Tibial nerve (tissue), 4 donors: ENCODE data around the gene BOLA2B. TPM values are rescaled to one million over a fixed set of nuclear protein-coding genes. Genes with fewer than 3 reads are reported as not detected.

Source experiments
- DNase-seq, 2 donors: peaks; one replicate each; pipeline ENCODE4 v3.0.0-alpha.2; 2019; ENCODE audit warnings: low spot score in 2 of 2
- H3K27ac ChIP-seq, 4 donors: fragments of 200-600 bp; sonication (generic) in 3 of 4; one replicate each; pipeline ENCODE4 v1.5.1; 2017 to 2019; ENCODE audit warnings: mild to moderate bottlenecking in 1 of 4
- H3K27me3 ChIP-seq, 2 donors: fragments of 200-600 bp; sonication (generic) in 1 of 2; one replicate each; pipeline versions ENCODE4 v1.5.1 to v1.6.0; 2017 to 2019
- H3K36me3 ChIP-seq, 3 donors: fragments of 200-600 bp; sonication (generic); one replicate each; pipeline ENCODE4 v1.5.1; 2018 to 2019
- H3K4me1 ChIP-seq, 4 donors: fragments of 200-600 bp; sonication (generic) in 3 of 4; one replicate each; pipeline ENCODE4 v1.5.1; 2017 to 2019
- H3K4me3 ChIP-seq, 4 donors: fragments of 200-600 bp; sonication (generic) in 3 of 4; one replicate each; pipeline ENCODE4 v1.5.1; 2017 to 2019; ENCODE audit warnings: mild to moderate bottlenecking in 1 of 4, moderate library complexity in 1 of 4
- H3K9me3 ChIP-seq, 4 donors: fragments of 200-600 bp; sonication (generic) in 3 of 4; one replicate each; pipeline ENCODE4 v1.5.1; 2017 to 2019
- EP300 ChIP-seq, 2 donors: sonication (generic); formaldehyde crosslinking; IDR thresholded peaks; one replicate each; pipeline ENCODE4 v1.6.1; 2017; ENCODE audit warnings: antibody characterized with exemption in 2 of 2, mild to moderate bottlenecking in 1 of 2
- POLR2A ChIP-seq, 2 donors: fragments of 450-650 bp; IDR thresholded peaks; one replicate each; pipeline ENCODE4 v1.6.1; 2017; ENCODE audit warnings: antibody characterized with exemption in 2 of 2, mild to moderate bottlenecking in 2 of 2, moderate library complexity in 2 of 2
- WGBS, 2 donors: methylation state at CpG; one replicate each; pipeline ENCODE4 v1.1.5; 2018; 5-methylcytosine and 5-hydroxymethylcytosine counted together
- total RNA-seq, 4 donors: library from RNA; depleted of rRNA; stranded (reverse); fragments of >200 nt; gene quantifications; one replicate each; pipeline ENCODE4 v1.1.0, GENCODE V29; 2016
- TF ChIP-seq, protein P1 (sequence below), 5 experiments: fragments of 200-600 bp in 3 of 5; fragments of 450-650 bp in 2 of 5; sonication (generic) in 3 of 5; IDR thresholded peaks; one replicate each; pipeline ENCODE4 v1.5.1; 2016 to 2019; ENCODE audit warnings: antibody characterized with exemption in 5 of 5, mild to moderate bottlenecking in 3 of 5, moderate library complexity in 2 of 5

BOLA2B gene
- total RNA-seq, 4 donors from 2014 or later, result 218 to 491 (median 322) TPM

GRCh38 chr16:30166202-30166902, 27.1 kb downstream of the BOLA2B start:
- TF ChIP-seq EP300 (IDR thresholded peaks at IDR 0.05) (peak in 1 of 2 donors; percentile 28), POLR2A (IDR thresholded peaks at IDR 0.05) (no peak)
- TF ChIP-seq, protein P1, sequence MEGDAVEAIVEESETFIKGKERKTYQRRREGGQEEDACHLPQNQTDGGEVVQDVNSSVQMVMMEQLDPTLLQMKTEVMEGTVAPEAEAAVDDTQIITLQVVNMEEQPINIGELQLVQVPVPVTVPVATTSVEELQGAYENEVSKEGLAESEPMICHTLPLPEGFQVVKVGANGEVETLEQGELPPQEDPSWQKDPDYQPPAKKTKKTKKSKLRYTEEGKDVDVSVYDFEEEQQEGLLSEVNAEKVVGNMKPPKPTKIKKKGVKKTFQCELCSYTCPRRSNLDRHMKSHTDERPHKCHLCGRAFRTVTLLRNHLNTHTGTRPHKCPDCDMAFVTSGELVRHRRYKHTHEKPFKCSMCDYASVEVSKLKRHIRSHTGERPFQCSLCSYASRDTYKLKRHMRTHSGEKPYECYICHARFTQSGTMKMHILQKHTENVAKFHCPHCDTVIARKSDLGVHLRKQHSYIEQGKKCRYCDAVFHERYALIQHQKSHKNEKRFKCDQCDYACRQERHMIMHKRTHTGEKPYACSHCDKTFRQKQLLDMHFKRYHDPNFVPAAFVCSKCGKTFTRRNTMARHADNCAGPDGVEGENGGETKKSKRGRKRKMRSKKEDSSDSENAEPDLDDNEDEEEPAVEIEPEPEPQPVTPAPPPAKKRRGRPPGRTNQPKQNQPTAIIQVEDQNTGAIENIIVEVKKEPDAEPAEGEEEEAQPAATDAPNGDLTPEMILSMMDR (IDR thresholded peaks at IDR 0.05), result no peak
- Histone ChIP-seq H3K9me3 (no peaks in the 10 kb centered on the region), H3K27ac (no peak overlapping the region), H3K4me1 (no peaks in the 10 kb centered on the region), H3K27me3 (no peaks in the 10 kb centered on the region), H3K4me3 (no peak overlapping the region), H3K36me3 (no peaks in the 10 kb centered on the region)
- WGBS, 2 donors, result 87% methylated on average over 11 of the region's 11 CpGs
- DNase-seq, result no peak

DNA sequence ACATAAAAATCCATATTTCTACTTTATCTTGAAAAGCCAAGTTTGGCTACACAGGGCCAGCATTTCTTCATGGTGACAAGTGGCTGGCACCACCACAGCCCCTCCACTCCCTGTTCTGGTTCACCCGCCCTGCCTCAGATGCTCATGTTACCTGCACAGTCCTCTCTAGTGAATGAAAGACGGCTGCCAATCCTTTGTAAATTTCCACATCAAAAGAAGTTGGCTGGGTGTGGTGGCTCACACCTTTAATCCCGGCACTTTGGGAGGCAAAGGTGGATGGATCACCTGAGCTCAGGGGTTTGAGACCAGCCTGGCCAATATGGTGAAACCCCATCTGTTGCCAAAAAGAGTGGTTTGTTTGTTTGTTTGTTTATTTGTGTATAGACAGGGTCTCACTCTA, 29.9 kb downstream of the BOLA2B start:
- WGBS, 2 donors, result 78 to 83% methylated on average over 3 of the region's 3 CpGs

DNA sequence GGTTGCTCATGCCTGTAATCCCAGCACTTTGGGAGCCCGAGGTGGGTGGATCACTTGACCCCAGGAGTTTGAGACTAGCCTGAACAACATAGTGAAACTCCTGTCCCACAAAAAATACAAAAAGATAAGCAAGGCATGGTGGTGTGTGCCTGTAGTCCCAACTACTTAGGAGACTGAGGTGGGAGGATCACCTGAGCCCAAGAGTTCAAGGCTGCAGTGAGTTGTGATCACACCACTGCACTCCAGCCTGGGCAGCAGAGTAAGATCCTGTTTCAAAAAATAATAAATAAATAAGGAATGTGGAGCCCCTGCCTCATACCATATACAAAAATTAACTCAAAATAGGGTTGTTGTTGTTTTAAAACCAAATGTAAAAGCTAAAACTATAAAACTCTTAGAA, 36.3 kb downstream of the BOLA2B start:
- no peak overlapping the region for H3K27ac ChIP-seq
- no peaks in the 10 kb centered on the region for H3K36me3 ChIP-seq
- no peaks in the 10 kb centered on the region for H3K9me3 ChIP-seq
- no peaks in the 10 kb centered on the region for H3K4me1 ChIP-seq
- WGBS, 2 donors, result 64 to 74% methylated on average over 1 of the region's 1 CpG
- H3K4me3 ChIP-seq, result no peak overlapping the region
- DNase-seq, result no peak
- TF ChIP-seq EP300 (IDR thresholded peaks at IDR 0.05) (no peak), POLR2A (IDR thresholded peaks at IDR 0.05) (no peak)
- TF ChIP-seq, protein P1 (IDR thresholded peaks at IDR 0.05), result no peak
- no peaks in the 10 kb centered on the region for H3K27me3 ChIP-seq

More for the DNA sequence above, 29.9 kb downstream of the BOLA2B start:
- TF ChIP-seq, protein P1 (IDR thresholded peaks at IDR 0.05), result no peak
- TF ChIP-seq EP300 (IDR thresholded peaks at IDR 0.05) (no peak), POLR2A (IDR thresholded peaks at IDR 0.05) (no peak)
- no peaks in the 10 kb centered on the region for H3K27me3 ChIP-seq
- DNase-seq, result no peak
- H3K36me3 ChIP-seq, result no peaks in the 10 kb centered on the region
- no peaks in the 10 kb centered on the region for H3K4me1 ChIP-seq
- H3K27ac ChIP-seq, result no peak overlapping the region
- H3K9me3 ChIP-seq, result no peaks in the 10 kb centered on the region
- H3K4me3 ChIP-seq, result no peak overlapping the region

- H3K27me3 ChIP-seq, result no peaks in the 10 kb centered on the region
- TF ChIP-seq POLR2A (IDR thresholded peaks at IDR 0.05) (no peak), EP300 (IDR thresholded peaks at IDR 0.05) (no peak)
- TF ChIP-seq, protein P1 (IDR thresholded peaks at IDR 0.05), result no peak
- no peak overlapping the region for H3K27ac ChIP-seq
- no peaks in the 10 kb centered on the region for H3K9me3 ChIP-seq
- H3K4me1 ChIP-seq, result no peaks in the 10 kb centered on the region
- WGBS, 2 donors, result 95 to 97% methylated on average over 5 of the region's 5 CpGs
- H3K4me3 ChIP-seq, result no peak overlapping the region
- no peaks in the 10 kb centered on the region for H3K36me3 ChIP-seq
- DNase-seq, result no peak
Observed at GRCh38 chr16:30155188-30155587, 38.3 kb downstream of the BOLA2B start.

- TF ChIP-seq, protein P1 (IDR thresholded peaks at IDR 0.05), result no peak
- TF ChIP-seq POLR2A (IDR thresholded peaks at IDR 0.05), result no peak
- no peak for TF ChIP-seq EP300 (IDR thresholded peaks at IDR 0.05)
- 95% methylated on average over 9 of the region's 9 CpGs for WGBS, 2 donors
- no peak overlapping the region for H3K27ac ChIP-seq
Observed at GRCh38 chr16:30152517-30152916, 40.9 kb downstream of the BOLA2B start.

More at GRCh38 chr16:30152517-30152916, 40.9 kb downstream of the BOLA2B start:
- Histone ChIP-seq H3K9me3 (peaks cover 0 to 14% (median 2%) of the 10 kb centered on the region in 4 donors), H3K4me3 (no peak overlapping the region), H3K27me3 (no peaks in the 10 kb centered on the region), H3K4me1 (no peaks in the 10 kb centered on the region), H3K36me3 (no peaks in the 10 kb centered on the region)
- no peak for DNase-seq
